ENCODE data around the gene ZYG11A.
"Not testable (repeated sequence)": the region's sequence is repeated elsewhere in the genome, so short reads cannot be mapped to it uniquely, and the experiment has no call there.

The ZYG11A gene

DNA sequence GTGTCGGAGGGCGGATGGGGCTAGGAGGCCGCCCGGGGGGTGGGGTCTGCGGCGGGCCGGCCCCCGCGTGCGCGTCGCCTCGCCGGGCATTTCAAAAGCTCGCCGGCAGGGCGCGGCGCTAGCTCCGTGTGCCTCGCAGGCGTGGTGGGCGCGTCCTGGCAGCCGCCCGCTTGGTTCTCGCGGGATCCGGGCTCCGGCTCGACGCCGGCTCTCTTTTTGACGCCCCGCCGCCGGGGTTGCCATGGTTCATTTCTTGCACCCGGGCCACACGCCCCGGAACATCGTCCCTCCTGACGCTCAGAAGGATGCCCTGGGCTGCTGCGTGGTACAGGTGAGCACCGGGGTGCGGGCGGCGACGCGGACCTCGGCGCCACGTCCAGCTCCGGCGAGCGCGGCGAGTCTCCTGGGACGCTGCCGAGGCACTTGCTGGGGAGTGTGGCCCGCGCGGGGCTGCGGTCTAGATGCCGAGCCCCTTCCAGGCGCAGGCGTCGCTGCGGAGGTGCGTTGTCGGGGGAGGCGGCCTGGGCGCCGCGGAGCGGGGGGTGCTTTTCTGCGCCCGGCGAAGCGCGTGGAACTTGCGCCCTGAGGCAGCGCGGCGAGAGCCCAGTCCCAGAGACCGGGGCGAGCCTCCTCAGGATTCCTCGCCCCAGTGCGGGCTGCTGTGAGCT lies at the start of gene ZYG11A:
Gene ZYG11A (plus strand): TSS at position 118 of the 668 bp plus-strand sequence. CDS start 124 bp downstream, at position 242.
- DNase-seq (ENCODE audit: low spot score), result peak; percentile 70

- DNase-seq (ENCODE audit: low spot score), result not testable (repeated sequence)
These were observed 48.8 kb upstream of the ZYG11A start for GRCh38 chr1:52793717-52794116.

DNA sequence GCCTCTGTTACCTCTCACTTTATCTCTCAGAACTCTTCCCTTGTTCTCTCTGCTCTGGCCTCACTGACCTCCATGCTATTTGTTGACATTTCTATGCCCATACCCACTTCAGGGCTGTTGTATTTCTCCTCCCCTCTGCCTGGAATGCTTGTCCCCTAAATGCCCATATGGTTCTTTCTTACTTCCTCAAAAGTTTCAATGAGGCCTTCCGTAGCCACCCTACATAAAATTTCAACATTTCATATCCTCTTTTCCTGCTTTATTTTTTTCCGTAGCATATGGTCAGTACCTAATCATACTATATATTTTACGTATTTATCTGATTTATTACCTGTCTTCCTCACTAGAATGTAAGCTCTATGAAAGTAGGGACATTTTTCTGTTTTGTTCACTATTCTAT lies 47.1 kb upstream of the ZYG11A start:
- no peak for DNase-seq (ENCODE audit: low spot score)

GRCh38 chr1:52798331-52798730 lies 44.2 kb upstream of the ZYG11A start:
- DNase-seq (ENCODE audit: low spot score), result no peak

GRCh38 chr1:52801011-52801410 lies 41.5 kb upstream of the ZYG11A start:
- DNase-seq (ENCODE audit: low spot score), result no peak

GRCh38 chr1:52804083-52804482 lies 38.5 kb upstream of the ZYG11A start:
- DNase-seq (ENCODE audit: low spot score), result not testable (repeated sequence)

- DNase-seq (ENCODE audit: low spot score), result no peak
These were observed 28.1 kb upstream of the ZYG11A start for GRCh38 chr1:52814465-52814864.

- DNase-seq (ENCODE audit: low spot score), result not testable (repeated sequence)
These were observed 21.7 kb upstream of the ZYG11A start for GRCh38 chr1:52820830-52821229.

- DNase-seq (ENCODE audit: low spot score), result no peak
These were observed 16.7 kb upstream of the ZYG11A start for GRCh38 chr1:52825868-52826267.

GRCh38 chr1:52834798-52835197 lies 7.8 kb upstream of the ZYG11A start:
- no peak for DNase-seq (ENCODE audit: low spot score)

DNA sequence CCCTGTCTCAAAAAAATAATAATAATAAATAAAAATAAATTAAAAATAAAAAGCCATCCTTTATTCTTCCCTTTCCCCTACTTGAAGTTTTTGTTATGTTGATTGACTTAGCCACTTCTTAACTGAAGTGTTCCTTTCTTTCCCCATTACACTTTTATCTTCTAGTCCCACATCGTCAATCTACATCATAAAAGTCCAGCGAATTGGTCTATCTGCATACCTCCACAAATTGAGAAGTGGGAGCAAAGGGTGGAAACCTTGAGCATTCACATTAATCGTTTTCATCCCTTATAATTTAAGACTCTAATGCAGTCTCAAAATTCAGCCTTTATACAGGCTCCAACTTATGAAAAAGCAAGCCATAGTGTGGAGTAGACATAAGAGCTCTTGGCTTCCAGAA lies 6.5 kb upstream of the ZYG11A start:
- no peak for DNase-seq (ENCODE audit: low spot score)

GRCh38 chr1:52839175-52839574 lies 3.4 kb upstream of the ZYG11A start:
- DNase-seq (ENCODE audit: low spot score), result not testable (repeated sequence)

- DNase-seq (ENCODE audit: low spot score), result not testable (repeated sequence)
These were observed 2.6 kb downstream of the ZYG11A start for GRCh38 chr1:52845119-52845518.

DNA sequence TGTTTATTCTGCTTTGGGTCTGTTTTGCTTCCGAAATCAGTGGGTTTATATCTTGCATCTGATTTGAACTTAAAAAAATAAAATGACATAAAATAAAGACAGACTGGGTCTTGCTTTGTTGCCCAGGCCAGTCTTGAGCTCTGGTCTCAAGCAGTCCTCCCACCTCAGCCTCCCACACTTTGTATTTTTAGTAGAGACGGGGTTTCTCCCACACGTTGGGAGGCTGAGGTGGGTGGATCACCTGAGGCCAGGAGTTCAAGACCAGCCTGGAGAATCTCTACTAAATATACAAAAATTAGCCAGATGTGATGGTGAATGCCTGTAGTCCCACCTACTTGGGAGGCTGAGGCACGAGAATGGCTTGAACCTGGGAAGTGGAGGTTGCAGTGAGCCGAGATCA lies 5.9 kb downstream of the ZYG11A start:
- DNase-seq (ENCODE audit: low spot score), result no peak

DNA sequence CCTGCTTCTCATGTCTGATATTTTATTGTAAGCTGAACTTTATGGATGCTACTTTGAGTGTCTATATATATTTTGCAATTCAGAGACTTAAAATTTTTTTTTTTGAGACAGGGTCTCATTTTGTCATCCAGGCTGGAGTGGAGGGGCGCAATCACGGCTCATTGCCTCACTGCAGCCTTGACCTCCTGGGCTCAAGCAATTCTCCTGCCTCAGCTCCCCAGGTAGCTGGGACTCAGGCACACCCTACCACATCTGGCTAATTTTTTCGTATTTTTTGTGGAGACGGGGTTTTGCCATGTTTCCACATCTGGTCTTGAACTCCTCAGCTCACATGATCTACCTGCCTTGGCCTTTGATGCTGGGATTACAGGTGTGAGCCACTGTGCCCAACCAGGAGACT lies 8.4 kb downstream of the ZYG11A start:
- DNase-seq (ENCODE audit: low spot score), result no peak

- no peak for DNase-seq (ENCODE audit: low spot score)
These were observed 10.3 kb downstream of the ZYG11A start for GRCh38 chr1:52852854-52853253.

- no peak for DNase-seq (ENCODE audit: low spot score)
These were observed 13.0 kb downstream of the ZYG11A start for GRCh38 chr1:52855584-52855983.

DNA sequence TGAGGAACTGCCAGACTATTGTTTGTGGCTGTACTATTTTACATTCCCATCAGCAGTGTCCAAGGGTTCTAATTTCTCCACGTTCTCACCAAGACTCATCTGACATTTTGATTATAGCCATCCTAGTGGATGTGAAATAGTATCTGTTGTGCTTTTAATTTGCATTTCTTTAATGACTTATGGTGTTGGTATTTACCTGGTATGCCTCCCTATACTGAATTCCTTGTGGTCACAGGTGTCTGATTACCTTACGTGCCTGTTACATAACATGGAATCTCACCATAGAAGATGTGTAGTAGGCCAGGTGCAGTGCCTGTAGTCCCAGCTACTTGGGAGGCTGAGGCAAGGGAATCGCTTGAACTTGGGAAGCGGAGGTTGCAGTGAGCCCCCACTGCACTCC lies 13.5 kb downstream of the ZYG11A start:
- no peak for DNase-seq (ENCODE audit: low spot score)

GRCh38 chr1:52857443-52857842 lies 14.9 kb downstream of the ZYG11A start:
- no peak for DNase-seq (ENCODE audit: low spot score)

- no peak for DNase-seq (ENCODE audit: low spot score)
These were observed 20.3 kb downstream of the ZYG11A start for GRCh38 chr1:52862666-52863458.

DNA sequence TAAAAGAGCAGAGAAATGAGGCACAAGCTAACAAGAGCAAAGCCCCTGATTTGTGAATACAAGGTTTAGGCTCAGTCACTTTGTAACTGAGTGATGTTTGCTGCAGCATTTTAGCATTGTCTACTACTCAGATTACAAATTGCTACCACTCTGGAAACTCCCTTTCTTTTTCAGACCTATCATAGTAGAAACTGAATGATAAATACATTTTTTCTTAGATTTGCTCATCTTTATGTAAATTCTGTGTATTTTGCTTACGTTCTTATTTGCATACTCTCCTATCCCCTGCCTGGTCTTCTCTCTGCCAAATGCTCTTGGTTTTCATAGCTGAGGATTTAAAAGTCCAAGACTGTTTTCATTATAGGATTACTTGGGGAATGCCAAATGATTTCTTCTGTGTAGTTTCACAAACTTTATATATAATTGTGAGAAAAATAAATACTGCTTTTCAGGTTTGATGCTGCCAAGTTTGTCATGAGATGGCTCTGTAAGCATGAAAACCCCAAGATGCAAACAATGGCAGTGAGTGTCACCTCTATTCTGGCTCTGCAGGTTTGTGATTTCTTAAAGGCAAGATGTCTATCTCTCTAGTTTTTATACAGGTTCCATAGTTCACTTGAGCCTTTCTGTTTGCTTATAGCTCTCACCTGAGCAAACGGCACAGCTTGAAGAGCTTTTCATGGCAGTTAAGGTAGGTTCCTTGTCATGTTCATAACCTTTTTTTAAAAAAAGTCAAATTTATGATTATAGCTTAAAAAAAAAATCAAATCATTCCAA lies 24.7 kb downstream of the ZYG11A start:
- no peak for DNase-seq (ENCODE audit: low spot score)

DNA sequence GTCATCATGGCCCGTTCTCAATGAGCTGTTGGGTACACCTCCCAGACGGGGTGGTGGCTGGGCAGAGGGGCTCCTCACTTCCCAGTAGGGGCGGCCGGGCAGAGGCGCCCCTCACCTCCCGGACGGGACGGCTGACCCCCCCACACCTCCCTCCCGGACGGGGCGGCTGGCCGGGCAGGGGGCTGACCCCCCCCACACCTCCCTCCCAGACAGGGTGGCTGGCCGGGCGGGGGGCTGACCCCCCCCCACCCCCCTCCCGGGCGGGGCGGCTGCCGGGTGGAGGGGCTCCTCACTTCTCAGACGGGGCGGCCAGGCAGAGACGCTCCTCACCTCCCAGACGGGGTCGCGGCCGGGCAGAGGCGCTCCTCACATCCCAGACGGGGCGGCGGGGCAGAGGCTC lies 27.2 kb downstream of the ZYG11A start:
- not testable (repeated sequence) for DNase-seq (ENCODE audit: low spot score)

- no peak for DNase-seq (ENCODE audit: low spot score)
These were observed 34.3 kb downstream of the ZYG11A start for GRCh38 chr1:52876843-52877242.

Data from hepatic stellate cell (primary cell).